ENCODE data around the gene ZBTB46.

DNA sequence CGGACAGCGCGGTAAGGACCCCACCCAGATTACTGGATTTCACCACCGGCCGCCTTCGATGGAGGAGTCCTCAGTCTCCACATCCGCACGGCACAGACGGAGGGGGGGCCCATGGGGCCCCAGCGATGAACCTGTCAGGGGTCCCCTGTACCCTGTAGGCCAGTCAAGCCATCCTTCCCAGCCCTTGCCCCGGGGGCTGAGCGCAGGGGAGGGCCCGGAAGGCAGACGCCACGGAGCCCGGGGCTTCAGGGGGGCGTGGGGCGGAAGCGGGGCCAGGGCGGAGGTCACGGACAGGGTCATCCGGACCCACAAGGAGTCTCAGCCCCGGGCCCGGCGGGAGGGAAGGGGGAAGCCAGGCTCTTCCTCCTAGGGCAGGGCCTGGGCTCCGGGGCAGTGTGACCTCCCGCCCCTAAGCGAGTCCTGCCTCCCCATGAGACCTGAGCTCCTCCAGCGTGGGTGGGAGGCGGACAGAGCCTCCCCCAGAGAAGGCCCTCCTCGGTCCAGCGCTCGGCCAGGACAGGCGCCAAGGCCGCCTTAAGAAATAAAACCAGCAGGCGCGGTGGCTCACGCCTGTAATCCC, 22.8 kb downstream of the ZBTB46 start:
- TF ChIP-seq EZH2 (IDR thresholded peaks at IDR 0.05; ENCODE audit: low read length, missing control alignments) = no peak
- TF ChIP-seq, protein P1, sequence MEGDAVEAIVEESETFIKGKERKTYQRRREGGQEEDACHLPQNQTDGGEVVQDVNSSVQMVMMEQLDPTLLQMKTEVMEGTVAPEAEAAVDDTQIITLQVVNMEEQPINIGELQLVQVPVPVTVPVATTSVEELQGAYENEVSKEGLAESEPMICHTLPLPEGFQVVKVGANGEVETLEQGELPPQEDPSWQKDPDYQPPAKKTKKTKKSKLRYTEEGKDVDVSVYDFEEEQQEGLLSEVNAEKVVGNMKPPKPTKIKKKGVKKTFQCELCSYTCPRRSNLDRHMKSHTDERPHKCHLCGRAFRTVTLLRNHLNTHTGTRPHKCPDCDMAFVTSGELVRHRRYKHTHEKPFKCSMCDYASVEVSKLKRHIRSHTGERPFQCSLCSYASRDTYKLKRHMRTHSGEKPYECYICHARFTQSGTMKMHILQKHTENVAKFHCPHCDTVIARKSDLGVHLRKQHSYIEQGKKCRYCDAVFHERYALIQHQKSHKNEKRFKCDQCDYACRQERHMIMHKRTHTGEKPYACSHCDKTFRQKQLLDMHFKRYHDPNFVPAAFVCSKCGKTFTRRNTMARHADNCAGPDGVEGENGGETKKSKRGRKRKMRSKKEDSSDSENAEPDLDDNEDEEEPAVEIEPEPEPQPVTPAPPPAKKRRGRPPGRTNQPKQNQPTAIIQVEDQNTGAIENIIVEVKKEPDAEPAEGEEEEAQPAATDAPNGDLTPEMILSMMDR (conservative IDR thresholded peaks at IDR 0.05 in 1 of 2, IDR thresholded peaks at IDR 0.05 in 1 of 2; ENCODE audit: low read depth in 1 of 2, low read length in 2 of 2) = no peak
